DND-41 (cell line): ENCODE data around the gene HECW1.

ENCODE experiments used
- CTCF ChIP-seq: IDR thresholded peaks from 2 replicates; pipeline ENCODE4 v1.5.1; 2012; ENCODE audit warnings: borderline replicate concordance, low read length, moderate library complexity, mild to moderate bottlenecking; ENCODE audit not compliant: poor library complexity, severe bottlenecking; ENCODE audit errors: extremely low read depth
- EZH2 ChIP-seq: IDR thresholded peaks from 3 replicates; pipeline ENCODE4 v1.6.1; 2012; ENCODE audit warnings: borderline replicate concordance, low read depth, mild to moderate bottlenecking, moderate library complexity, low read length, inconsistent platforms; ENCODE audit not compliant: severe bottlenecking

- TF ChIP-seq EZH2: no peak
- peak; percentile 16 for TF ChIP-seq CTCF
Measured at GRCh38 chr7:43363035-43363791, 250.8 kb downstream of the HECW1 start.
